GM18907 (cell line): ENCODE measurements around the gene ZNF532.

Experiments
- ATAC-seq: cut with Tn5 transposase; IDR thresholded peaks from one replicate; pipeline ENCODE4 v1.9.1; 2021; ENCODE audit warnings: mild to moderate bottlenecking, moderate library complexity; ENCODE audit not compliant: unreplicated experiment

Gene ZNF532

DNA sequence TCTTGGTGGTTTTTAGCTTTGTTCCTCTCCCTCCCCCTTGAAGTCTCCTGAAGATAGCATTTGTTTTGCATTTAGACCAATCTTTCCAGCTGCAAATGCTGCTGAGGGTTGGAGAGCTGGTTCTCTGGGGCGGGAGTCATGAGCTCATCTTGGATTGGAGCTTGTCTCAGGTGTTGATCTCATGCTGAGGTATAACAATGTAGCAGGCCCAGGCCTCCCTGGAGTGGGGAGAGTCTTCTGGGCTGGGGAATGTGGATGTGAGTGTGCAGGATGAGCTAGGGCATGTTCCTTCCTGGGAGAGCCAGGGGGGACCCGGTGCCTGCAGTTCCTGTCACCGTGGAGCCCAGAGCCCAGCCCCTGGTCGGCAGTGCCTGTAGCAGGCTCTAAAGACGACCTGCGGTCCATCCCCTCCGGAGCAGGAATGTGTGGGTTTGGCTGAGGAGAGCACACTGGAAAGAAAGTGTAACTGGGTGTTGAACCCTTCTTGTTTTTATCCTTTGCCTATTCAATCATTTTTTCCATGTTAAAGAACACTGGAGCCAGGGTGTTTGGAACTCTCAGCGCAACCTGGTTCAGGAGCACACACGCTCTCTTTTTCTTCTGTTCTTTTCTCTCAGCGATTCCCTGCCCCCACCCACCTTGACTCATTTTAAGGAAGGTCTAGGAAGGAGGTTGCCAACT, 2.7 kb downstream of the ZNF532 start:
- ATAC-seq, result no peak

DNA sequence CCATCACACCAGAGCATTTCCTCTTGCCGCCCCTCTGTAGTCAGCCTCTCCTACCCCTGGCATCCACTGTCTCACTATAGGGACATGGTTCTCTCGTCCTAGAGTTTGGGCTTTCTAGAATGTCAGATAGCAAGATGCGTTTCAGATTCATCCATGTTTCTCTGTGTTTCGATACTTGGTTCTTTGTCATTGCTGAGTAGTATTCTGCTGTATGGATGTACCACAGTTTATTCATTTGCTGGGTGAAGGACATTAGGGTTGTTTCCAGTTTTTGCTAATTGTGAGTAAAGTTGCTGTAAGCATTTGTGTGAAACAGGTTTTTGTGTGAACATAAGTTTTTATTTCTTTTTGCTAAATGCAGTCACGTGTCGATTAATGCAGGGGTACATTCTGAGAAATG, 3.8 kb downstream of the ZNF532 start:
- ATAC-seq, result no peak

GRCh38 chr18:58870130-58870529, 5.5 kb downstream of the ZNF532 start:
- no peak for ATAC-seq

DNA sequence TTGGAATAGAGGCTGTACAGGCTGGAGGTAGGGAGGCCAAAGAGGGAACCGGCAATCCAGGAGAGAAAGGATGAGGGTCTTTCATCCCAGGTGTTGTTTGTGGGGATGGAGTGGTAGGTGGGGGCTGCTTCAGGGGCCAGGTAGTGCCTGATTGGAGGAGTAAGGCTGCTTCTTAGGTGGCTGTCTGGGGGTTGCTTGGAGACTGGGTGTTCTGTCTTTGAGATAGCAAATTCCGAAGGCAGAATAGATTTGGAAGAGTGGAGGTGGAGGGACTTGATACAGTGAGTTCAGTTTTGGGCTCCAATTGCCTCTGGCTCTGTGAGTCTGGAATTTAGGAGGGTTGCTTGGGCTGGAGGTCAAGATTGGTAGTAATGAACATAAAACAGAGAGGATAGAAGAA, 5.9 kb downstream of the ZNF532 start:
- no peak for ATAC-seq

DNA sequence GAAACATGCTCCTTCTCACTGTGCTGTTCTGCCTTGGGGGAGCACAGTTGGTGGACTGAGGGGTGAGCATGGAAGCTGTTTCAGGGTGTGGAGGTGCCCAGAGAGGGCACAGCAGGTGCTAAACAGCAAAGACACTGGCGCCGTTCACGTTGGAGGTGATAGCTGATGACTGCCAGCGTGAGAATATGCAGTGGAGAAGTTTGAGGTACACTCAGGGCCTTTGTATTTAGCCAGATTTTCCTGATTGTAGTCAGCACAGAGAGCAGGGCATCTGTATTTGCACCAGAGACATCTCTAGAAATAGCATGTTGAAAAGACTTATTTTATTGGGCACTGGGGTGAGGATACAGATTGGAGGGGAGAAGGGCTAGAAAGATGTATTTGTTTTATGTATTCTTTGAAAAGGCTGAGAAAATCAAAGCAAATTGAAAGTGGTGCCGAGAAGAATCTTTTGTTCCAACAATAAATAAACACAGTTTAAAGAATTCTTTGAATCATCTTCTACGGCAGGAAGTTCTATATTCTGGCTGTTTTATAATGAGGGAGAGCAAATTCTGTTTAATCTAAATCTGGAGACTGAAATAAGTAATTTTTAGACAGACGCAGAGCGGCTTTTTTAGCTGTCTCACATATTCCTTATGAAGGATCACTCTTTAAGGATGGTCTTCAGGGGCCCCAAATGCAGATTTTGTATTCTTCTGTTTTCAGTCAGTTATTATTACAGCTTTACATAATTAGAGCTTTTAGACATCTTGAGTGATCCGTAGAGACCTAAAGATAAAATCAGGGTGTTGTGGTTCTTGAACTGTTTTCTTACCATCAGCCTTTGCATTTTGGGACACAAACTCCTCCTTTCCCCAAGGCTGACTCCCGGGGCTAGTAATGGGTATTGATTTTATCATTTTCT, 7.1 kb downstream of the ZNF532 start:
- ATAC-seq, result no peak

DNA sequence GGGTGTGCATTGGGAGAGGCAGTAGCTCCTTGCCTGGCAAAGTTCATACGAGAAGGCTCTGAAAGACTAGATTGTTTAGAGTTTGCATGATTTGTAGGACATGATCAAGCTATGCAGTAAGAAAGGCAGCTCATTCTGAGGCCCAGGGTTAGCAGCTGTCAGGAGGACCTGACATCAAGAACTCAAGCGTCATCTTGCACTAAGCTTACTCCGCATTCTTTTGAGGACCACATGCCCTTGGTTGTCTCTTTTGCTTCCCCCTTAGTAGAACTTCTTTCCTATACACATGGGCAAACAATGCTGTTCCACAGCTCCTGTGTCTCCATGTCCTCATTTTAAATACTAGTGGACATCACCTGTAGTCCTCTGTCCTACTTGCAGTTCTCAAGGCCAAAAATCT, 14.0 kb downstream of the ZNF532 start:
- no peak for ATAC-seq

DNA sequence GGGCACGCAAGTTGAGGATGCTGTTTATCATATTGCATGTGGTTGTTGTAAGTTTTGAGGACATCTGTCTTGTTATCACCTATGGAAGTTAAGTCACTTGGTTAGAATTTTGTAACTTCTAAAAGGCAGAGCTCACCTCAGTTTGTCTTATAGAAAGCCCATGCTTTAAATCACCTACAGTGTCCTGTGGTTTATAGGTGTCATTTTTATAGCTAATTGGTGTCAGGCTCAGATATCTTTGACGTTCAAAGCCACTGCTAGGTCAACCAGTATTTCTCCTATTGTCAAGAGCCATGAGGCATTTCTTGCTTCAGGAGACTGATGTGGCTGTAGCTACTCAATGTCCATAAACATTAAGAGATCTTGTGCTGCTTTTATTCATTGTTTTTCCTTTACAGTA, 16.8 kb downstream of the ZNF532 start:
- ATAC-seq, result no peak

DNA sequence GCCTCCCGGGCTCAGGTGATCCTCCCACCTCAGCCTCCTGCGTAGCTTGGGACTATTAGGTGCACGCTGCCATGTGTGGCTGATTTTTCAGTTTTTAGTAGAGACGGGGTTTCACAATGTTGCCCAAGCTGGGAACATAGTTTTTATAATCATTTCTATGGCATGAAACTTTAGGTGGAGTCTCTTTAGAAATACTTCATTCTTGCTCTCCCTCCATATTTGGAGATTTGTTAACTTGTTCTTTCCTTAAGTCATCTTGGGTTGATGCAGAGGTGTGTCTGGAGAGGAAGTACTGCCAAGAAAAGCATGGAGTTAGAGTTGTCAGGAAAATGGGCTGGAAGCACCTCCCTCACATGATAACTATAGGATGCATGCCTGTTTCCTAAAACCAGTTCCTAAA, 17.4 kb downstream of the ZNF532 start:
- ATAC-seq, result no peak

DNA sequence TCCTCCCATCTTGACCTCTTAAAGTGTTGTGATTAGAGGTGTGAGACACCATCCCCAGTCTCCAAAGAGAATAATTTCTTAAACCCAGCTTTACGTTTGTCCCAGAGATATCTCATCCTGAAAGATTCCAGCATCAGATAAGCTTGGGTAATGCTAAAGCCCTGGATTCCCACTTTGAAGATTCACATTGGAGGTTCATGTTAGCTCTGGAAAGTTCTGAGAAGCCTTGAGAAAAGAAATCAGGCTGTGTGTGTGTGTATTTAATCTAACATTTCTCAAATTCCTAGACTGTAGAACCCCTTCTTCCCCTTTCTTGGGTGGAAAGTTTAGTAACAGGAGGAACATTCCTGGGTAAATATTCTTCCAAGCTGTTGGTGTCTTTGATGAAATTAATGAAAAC, 18.0 kb downstream of the ZNF532 start:
- no peak for ATAC-seq

DNA sequence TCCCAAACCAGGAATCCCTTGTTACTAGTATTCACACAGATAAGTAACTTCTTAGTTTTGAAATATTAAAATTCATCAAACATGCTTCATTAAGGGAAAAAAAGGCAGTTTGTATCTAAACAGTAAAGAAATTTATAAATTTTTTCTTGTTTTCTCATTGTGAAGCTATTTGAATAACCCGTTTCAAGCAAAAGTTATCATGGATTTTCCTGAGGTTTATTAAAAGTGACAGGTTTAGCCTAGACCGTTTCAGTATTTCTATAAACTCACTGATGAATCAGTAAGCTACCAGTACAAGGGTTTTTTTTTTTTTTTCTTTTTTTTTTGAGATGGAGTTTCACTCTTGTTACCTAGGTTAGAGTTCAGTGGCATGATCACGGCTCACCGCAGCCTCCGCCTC, 20.0 kb downstream of the ZNF532 start:
- ATAC-seq, result no peak

GRCh38 chr18:58886431-58886830, 21.8 kb downstream of the ZNF532 start:
- no peak for ATAC-seq

GRCh38 chr18:58886864-58887612, 22.4 kb downstream of the ZNF532 start:
- ATAC-seq, result no peak

DNA sequence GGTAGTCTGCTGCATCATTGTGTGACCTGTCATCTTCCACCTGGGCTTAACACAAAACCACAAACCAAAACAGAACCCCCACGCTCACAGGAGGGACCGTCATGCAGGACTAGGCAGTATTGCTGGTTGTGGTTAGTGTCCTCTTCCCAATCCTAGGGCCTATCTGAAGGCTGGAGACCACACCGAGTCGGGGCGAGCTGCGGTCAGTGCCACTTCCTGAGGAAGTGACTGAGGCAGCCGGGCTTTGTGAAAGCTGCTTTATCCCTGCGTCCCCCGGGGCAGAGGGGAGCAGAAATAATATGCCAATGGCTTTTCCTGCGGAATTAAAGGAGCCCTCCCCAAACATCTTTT, 22.9 kb downstream of the ZNF532 start:
- peak; percentile 76 for ATAC-seq

DNA sequence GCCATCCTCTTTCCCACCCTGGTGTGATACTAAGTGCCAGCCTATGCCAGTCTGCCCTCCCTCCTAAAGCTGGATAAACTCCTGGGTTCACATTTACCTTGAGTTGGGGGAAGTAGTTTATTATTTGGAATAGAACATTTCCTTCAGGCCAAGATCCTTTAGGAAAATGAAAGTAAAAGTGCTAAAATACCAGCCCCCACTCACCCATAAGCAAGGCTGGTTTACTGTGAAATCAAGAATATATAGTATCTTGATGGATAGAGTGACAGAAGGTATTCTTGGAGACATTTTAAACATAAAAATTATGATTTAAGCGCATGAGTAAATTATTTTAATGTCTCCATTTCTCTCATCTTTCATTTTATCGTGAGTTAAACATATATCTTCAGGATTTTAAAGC, 27.1 kb downstream of the ZNF532 start:
- ATAC-seq, result no peak

DNA sequence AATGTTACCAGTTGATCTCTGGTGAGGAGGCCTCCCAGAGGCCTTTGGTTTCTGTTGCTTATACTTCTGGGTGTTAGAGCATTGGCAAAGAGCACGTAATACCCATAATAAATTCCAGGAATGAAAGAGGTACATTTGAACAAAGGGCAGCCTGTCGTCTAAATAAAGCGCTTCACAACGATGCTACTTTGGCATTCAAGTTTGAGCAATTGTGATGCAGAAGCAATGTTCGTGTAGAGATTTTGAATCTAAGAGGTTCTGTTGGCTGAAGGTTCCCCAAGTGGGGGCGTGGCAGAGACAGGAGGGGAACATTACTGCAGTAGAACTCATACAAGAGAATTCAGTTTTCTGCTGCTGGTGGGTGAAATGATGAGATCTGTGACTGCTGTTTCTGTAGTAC, 27.8 kb downstream of the ZNF532 start:
- ATAC-seq, result no peak

- ATAC-seq, result no peak
Measured at GRCh38 chr18:58893388-58894099, 28.9 kb downstream of the ZNF532 start.

GRCh38 chr18:58894930-58895329, 30.3 kb downstream of the ZNF532 start:
- ATAC-seq, result no peak

DNA sequence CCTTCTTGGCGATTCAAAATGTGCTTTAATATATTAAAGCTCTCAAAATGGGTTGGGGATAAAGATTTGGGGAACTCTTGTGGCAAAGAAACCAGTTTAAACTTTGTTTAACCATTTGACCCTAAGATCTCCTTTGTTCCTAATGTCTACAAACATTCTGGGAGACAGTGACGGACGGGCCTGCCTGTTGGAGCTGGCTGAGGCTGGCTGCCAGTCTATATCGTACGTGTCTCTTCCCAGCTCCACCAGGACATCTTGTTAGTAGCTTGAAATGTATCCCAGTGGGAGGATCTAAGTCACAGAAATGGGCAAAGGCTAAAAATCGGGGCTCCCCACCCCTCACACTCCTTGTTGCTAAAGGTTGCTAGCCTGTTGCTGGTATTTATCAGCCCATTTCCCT, 30.7 kb downstream of the ZNF532 start:
- ATAC-seq, result no peak

DNA sequence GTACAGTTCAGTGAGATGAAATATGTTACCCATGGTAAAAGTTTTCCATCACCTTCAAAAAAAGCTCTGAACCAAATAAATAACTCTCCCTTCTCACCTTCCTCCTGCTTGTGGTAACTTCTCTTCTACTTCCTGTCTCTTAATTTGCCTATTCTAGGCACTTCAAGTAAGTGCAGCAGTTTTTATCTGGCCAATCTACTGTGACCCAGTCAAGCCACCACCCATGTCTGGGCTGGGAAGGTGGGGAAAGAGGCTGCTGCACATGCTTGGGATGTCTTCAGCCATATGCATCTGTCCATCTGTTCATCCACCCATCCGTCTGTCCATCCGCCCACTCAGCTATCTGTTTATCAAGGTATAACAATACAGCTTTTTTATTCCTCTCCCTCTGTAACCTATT, 31.6 kb downstream of the ZNF532 start:
- ATAC-seq, result peak; percentile 90

DNA sequence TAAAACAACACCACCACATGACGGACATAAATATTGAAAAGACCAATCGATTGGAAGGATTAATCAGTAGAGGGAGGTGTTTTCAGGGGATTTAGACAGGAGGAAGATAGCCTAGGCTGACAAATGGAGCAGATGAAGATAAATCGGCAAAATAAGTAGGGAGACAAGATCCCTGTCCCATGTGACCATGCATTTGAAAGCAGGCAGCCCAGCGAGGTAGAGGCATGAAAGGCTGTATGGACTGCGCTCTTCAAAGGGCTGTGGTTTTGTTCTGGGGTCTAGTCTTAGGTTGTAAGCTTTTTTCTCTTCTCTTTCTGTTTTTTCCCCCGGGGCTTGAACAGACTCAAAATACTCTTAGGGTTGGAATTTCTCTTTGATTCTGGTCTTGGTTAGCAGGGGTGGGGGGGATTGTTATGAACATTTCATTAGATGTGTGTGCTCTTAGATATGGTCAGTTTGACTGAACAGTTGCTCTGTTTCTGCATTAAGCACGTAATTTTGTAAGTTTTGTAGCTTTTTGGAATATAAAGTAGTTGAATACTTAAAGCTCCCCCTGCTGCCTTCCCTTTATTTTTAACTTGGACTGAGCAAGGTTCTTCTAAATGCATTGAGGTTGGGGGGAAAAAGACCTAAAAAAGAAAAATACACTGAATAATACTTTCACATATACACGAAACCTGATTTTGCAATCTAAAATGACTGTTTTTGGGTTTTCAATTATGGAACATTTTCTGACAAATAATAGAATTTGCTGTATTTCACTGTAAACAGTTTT, 32.2 kb downstream of the ZNF532 start:
- ATAC-seq, result peak; percentile 30
